H1 (cell line): ENCODE data around the gene SLC24A3.

ENCODE experiments used
- CTCF ChIP-seq, 3 experiments: IDR thresholded peaks; 1 replicate in 2 of 3; 2 replicates in 1 of 3; pipeline versions ENCODE4 v1.5.1 to v1.6.1; 2011; ENCODE audit warnings: low read length in 3 of 3, mild to moderate bottlenecking in 3 of 3, inconsistent platforms in 2 of 3, low read depth in 1 of 3, moderate library complexity in 1 of 3; ENCODE audit not compliant: insufficient read depth in 1 of 3; ENCODE audit errors: control extremely low read depth in 1 of 3
- EP300 ChIP-seq, 2 experiments: IDR thresholded peaks; 1 replicate in 1 of 2; 2 replicates in 1 of 2; pipeline ENCODE4 v1.6.1; 2011 to 2012; ENCODE audit warnings: low read depth in 2 of 2, low read length in 2 of 2, mild to moderate bottlenecking in 2 of 2, borderline replicate concordance in 1 of 2, inconsistent platforms in 1 of 2, moderate library complexity in 1 of 2
- EZH2 ChIP-seq: fragments of 200-600 bp; sonication (generic); IDR thresholded peaks from 2 replicates; pipeline ENCODE4 v1.7.1; 2012; ENCODE audit warnings: low read depth, mild to moderate bottlenecking, moderate library complexity, low read length, inconsistent platforms; ENCODE audit not compliant: severe bottlenecking
- SP4 ChIP-seq: IDR thresholded peaks from 2 replicates; pipeline ENCODE4 v1.6.1; 2012; ENCODE audit warnings: low read length, inconsistent platforms
- SRF ChIP-seq: IDR thresholded peaks from 2 replicates; pipeline ENCODE4 v1.6.1; 2011; ENCODE audit warnings: mild to moderate bottlenecking, low read depth, low read length, moderate library complexity
- SUZ12 ChIP-seq: fragments of 200-600 bp; sonication (generic); IDR thresholded peaks from 2 replicates; pipeline ENCODE4 v1.6.1; 2012; ENCODE audit warnings: mild to moderate bottlenecking, inconsistent platforms, low read length, moderate library complexity, mixed read lengths
- TAF7 ChIP-seq: optimal IDR thresholded peaks from 2 replicates; pipeline ENCODE3; 2011; ENCODE audit warnings: low read depth, mild to moderate bottlenecking, inconsistent platforms, low read length, moderate library complexity, borderline replicate concordance
- YY1 ChIP-seq: IDR thresholded peaks from 2 replicates; pipeline ENCODE4 v1.6.1; 2011; ENCODE audit warnings: low read depth, mild to moderate bottlenecking, low read length

GRCh38 chr20:19543101-19543500 is 330.7 kb downstream of the SLC24A3 start:
- TF ChIP-seq EP300 (IDR thresholded peaks at IDR 0.05; ENCODE audit: borderline replicate concordance in 1 of 2, low read depth in 2 of 2, low read length in 2 of 2) (no peak), EZH2 (no peak), CTCF (IDR thresholded peaks at IDR 0.05; ENCODE audit: control extremely low read depth in 1 of 3, insufficient read depth in 1 of 3, low read depth in 1 of 3, low read length in 3 of 3) (no peak), SRF (no peak), YY1 (no peak), TAF7 (no peak), SP4 (no peak), SUZ12 (no peak)
